Inflammatory macrophage treated with lipopolysaccharide for 4 hours (primary cell): ENCODE data around the gene CRK.
"Not testable (repeated sequence)": the region's sequence is repeated elsewhere in the genome, so short reads cannot be mapped to it uniquely, and the experiment has no call there.

Source experiments
- DNase-seq: peaks from one replicate; pipeline ENCODE4 v3.0.0-alpha.2; 2020

CRK gene

GRCh38 chr17:1384905-1385435 is 71.1 kb downstream of the CRK start:
- DNase-seq = no peak

- peak; percentile 21 for DNase-seq
Observed at GRCh38 chr17:1379930-1380313, 76.1 kb downstream of the CRK start.

GRCh38 chr17:1379208-1379929 is 76.7 kb downstream of the CRK start:
- DNase-seq = no peak

GRCh38 chr17:1378476-1378860 is 77.6 kb downstream of the CRK start:
- DNase-seq = not testable (repeated sequence)

- no peak for DNase-seq
Observed at GRCh38 chr17:1377334-1377733, 78.7 kb downstream of the CRK start.

GRCh38 chr17:1376061-1376460 is 80.0 kb downstream of the CRK start:
- DNase-seq = no peak

GRCh38 chr17:1375615-1376014 is 80.4 kb downstream of the CRK start:
- no peak for DNase-seq

- DNase-seq = no peak
Observed at GRCh38 chr17:1374431-1375177, 81.4 kb downstream of the CRK start.

- DNase-seq = no peak
Observed at GRCh38 chr17:1373707-1374237, 82.3 kb downstream of the CRK start.

- no peak for DNase-seq
Observed at GRCh38 chr17:1372618-1373017, 83.4 kb downstream of the CRK start.

- no peak for DNase-seq
Observed at GRCh38 chr17:1371893-1372590, 84.0 kb downstream of the CRK start.
